Effector CD8-positive, alpha-beta T cell (primary cell): ENCODE results near the gene SLC48A1.

Experiments used
- DNase-seq: peaks from one replicate; lab custom pipeline; 2025; lab: John Stamatoyannopoulos, UW

The SLC48A1 gene

GRCh38 chr12:47824635-47825034 is 51.6 kb downstream of the SLC48A1 start:
- DNase-seq = no peak

- no peak for DNase-seq
Measured at GRCh38 chr12:47825173-47825639, 52.2 kb downstream of the SLC48A1 start.

- no peak for DNase-seq
Measured at GRCh38 chr12:47828008-47828975, 55.3 kb downstream of the SLC48A1 start.

DNA sequence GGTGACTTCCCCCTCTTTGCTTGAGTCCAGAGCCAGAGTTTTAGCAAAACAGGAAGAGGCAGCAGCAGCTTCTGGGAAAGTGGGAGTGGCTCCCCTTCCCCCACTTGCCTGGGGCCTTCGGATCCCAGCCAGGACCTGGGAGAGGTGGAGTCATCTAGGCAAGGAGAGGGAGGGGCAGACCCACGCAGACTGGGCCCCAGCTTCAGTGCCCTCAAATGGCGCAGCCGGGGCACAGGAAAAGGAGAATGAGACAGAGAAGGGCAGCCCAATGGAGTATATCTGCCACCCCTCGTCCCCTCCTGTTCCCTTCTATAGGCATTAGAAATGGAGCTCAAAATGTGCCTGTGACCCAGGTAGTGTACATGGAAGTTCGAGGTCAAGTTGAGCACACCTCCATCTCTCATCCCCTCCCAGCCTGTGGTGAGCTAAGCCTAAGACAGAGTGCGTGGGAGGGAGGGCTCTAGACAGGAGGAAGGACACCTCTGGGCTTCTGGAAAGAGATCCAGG is 56.0 kb downstream of the SLC48A1 start:
- DNase-seq = no peak

- DNase-seq = no peak
Measured at GRCh38 chr12:47829584-47829983, 56.5 kb downstream of the SLC48A1 start.
